Peyer's patch (tissue), 4 donors: ENCODE data around the gene TRMT44. TPM values are rescaled to one million over a fixed set of nuclear protein-coding genes. Genes with fewer than 3 reads are reported as not detected.
"Not testable (repeated sequence)": the region's sequence is repeated elsewhere in the genome, so short reads cannot be mapped to it uniquely, and the experiment has no call there.

Source experiments
- DNase-seq, 3 donors: peaks; one replicate each; pipeline ENCODE4 v3.0.0-alpha.2; 2017 to 2019
- H3K27ac ChIP-seq, 4 donors: fragments of 200-600 bp; sonication (generic); one replicate each; pipeline ENCODE4 v1.5.1; 2016 to 2019
- H3K27me3 ChIP-seq, 2 donors: fragments of 200-600 bp; sonication (generic); one replicate each; pipeline ENCODE4 v1.5.1; 2019
- H3K36me3 ChIP-seq, 3 donors: fragments of 200-600 bp; sonication (generic); one replicate each; pipeline ENCODE4 v1.5.1; 2016 to 2019
- H3K4me1 ChIP-seq, 4 donors: fragments of 200-600 bp; sonication (generic); one replicate each; pipeline ENCODE4 v1.5.1; 2016 to 2019
- H3K4me3 ChIP-seq, 4 donors: fragments of 200-600 bp; sonication (generic); 1 replicate in 3 of 4; 2 replicates in 1 of 4; pipeline ENCODE4 v1.5.1; 2016 to 2019; ENCODE audit warnings: mild to moderate bottlenecking in 1 of 4
- H3K9me3 ChIP-seq, 4 donors: fragments of 200-600 bp; sonication (generic); one replicate each; pipeline ENCODE4 v1.5.1; 2016 to 2019; ENCODE audit warnings: mild to moderate bottlenecking in 1 of 4
- POLR2A ChIP-seq, 2 donors: fragments of 450-650 bp; IDR thresholded peaks; one replicate each; pipeline ENCODE4 v1.5.1; 2017; ENCODE audit warnings: antibody characterized with exemption in 2 of 2, mild to moderate bottlenecking in 2 of 2, moderate library complexity in 2 of 2
- total RNA-seq, 4 donors: library from RNA; depleted of rRNA; stranded (reverse); fragments of >200 nt; gene quantifications; one replicate each; pipeline ENCODE4 v1.1.0, GENCODE V29; 2016
- TF ChIP-seq, protein P1 (sequence below), 6 experiments: fragments of 450-650 bp in 4 of 6; fragments of 200-600 bp in 2 of 6; sonication (generic) in 1 of 6; IDR thresholded peaks; one replicate each; pipeline ENCODE4 v1.5.1; 2017 to 2019; ENCODE audit warnings: antibody characterized with exemption in 6 of 6, mild to moderate bottlenecking in 3 of 6, moderate library complexity in 1 of 6

Gene TRMT44
- total RNA-seq, 4 donors from 2014 or later: 16.8 to 31.6 (median 28.1) TPM

DNA sequence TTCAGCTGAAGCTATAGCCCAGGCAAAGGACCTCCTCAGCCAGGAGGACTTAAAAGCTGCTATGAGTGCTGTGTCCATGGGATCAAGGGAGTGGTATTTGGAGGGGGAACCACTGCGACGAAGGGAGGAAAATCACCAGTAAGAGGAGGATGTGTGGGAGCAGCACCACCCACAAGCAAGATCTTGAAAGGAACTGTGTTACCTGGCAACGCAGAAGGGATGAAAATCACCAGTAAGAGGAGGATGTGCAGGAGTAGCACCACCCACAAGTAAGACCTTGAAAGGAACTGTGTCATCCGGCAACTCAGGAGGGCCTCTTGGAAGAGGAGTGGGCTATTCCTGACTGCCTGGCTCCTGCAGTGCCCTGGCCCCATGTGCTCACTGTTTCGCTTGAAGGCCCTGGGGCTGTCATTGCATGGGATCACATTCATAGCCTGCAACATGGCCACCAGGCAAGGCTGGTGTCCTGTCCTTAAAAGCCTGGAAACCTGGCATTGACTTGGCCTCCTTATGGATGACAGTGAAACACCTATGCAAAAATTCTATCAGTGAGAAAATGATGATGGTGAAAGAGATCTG lies 48.3 kb downstream of the TRMT44 start:
- no peak for TF ChIP-seq POLR2A (IDR thresholded peaks at IDR 0.05)
- TF ChIP-seq, protein P1, sequence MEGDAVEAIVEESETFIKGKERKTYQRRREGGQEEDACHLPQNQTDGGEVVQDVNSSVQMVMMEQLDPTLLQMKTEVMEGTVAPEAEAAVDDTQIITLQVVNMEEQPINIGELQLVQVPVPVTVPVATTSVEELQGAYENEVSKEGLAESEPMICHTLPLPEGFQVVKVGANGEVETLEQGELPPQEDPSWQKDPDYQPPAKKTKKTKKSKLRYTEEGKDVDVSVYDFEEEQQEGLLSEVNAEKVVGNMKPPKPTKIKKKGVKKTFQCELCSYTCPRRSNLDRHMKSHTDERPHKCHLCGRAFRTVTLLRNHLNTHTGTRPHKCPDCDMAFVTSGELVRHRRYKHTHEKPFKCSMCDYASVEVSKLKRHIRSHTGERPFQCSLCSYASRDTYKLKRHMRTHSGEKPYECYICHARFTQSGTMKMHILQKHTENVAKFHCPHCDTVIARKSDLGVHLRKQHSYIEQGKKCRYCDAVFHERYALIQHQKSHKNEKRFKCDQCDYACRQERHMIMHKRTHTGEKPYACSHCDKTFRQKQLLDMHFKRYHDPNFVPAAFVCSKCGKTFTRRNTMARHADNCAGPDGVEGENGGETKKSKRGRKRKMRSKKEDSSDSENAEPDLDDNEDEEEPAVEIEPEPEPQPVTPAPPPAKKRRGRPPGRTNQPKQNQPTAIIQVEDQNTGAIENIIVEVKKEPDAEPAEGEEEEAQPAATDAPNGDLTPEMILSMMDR (IDR thresholded peaks at IDR 0.05): no peak
- no peaks in the 10 kb centered on the region for H3K27me3 ChIP-seq
- no peak overlapping the region for H3K27ac ChIP-seq
- no peaks in the 10 kb centered on the region for H3K9me3 ChIP-seq
- H3K4me1 ChIP-seq: no peaks in the 10 kb centered on the region
- no peaks in the 10 kb centered on the region for H3K36me3 ChIP-seq
- no peak for DNase-seq
- H3K4me3 ChIP-seq: no peak overlapping the region

- not testable (repeated sequence) for H3K27ac ChIP-seq, H3K9me3 ChIP-seq, H3K27me3 ChIP-seq, DNase-seq, H3K36me3 ChIP-seq, H3K4me3 ChIP-seq, H3K4me1 ChIP-seq
Measured at GRCh38 chr4:8491478-8491877, 50.9 kb downstream of the TRMT44 start.

DNA sequence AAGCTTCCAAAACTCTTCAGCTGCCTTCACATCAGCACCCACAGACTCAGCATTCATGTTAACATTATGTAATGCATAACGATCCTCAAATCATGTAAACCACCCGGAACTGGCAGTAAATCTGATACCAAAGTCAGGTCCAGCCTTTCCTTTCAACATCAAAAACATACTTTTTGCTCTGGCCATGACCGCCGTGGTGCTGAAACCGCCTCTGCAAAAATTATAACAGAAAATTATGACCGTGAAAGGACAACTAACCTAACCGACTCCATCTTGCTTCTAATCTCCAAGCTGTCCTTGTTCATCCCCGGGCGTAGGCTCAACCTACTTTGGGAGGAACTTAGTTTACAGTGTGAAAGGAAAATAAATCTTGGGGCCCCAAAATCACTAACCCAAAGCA lies 51.6 kb downstream of the TRMT44 start:
- no peak overlapping the region for H3K4me3 ChIP-seq
- no peaks in the 10 kb centered on the region for H3K9me3 ChIP-seq
- no peaks in the 10 kb centered on the region for H3K36me3 ChIP-seq
- H3K27me3 ChIP-seq: no peaks in the 10 kb centered on the region
- TF ChIP-seq, protein P1 (IDR thresholded peaks at IDR 0.05): no peak
- TF ChIP-seq POLR2A (IDR thresholded peaks at IDR 0.05): no peak
- H3K27ac ChIP-seq: no peak overlapping the region
- H3K4me1 ChIP-seq: no peaks in the 10 kb centered on the region
- no peak for DNase-seq

DNA sequence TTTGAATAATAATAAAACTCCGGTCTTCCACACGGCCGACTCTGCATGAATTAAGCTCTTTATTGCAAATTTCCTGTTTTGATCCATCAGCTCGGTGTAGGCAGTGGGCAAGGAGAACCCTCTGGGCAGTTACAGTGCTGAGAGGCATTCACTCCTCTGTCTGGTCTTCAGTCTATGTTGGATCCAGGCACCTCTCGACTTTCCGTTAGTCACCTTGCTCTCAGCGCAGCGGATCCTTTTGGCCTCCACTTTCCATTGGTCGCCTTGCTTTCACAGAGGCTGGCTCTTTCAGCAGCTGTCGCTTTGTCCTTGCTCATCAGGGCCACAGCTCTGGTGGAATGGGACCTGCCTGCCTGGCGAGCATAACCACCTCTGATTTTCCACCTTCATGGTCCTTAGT lies 52.9 kb downstream of the TRMT44 start:
- DNase-seq: no peak
- Histone ChIP-seq H3K27me3 (no peaks in the 10 kb centered on the region), H3K4me3 (no peak overlapping the region), H3K36me3 (no peaks in the 10 kb centered on the region), H3K27ac (no peak overlapping the region), H3K9me3 (peaks cover 0 to 3% (median 0%) of the 10 kb centered on the region in 4 donors), H3K4me1 (no peaks in the 10 kb centered on the region)
- TF ChIP-seq, protein P1 (IDR thresholded peaks at IDR 0.05): no peak
- TF ChIP-seq POLR2A (IDR thresholded peaks at IDR 0.05): no peak

DNA sequence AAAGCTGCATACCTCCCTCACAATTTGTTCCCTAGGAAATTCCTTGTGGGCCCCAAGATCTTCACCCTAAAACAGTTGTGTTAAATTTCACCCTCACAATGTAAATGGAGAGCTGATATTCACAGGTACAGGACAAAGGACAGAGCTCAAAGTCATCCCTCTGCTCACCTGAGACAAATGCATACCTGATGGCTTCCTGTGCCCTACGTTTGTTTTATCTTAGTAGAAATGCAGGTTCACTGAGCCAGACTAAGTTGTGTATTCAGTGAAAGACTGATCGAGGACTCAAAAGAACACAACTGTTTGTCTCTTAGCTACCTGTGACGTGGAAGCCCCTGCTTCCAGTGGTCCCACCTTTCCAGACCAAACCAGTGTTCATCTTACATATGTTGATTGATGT lies 53.6 kb downstream of the TRMT44 start:
- H3K36me3 ChIP-seq: no peaks in the 10 kb centered on the region
- peaks cover 0 to 3% (median 0%) of the 10 kb centered on the region in 4 donors for H3K9me3 ChIP-seq
- TF ChIP-seq POLR2A (IDR thresholded peaks at IDR 0.05): no peak
- TF ChIP-seq, protein P1 (IDR thresholded peaks at IDR 0.05): no peak
- no peak for DNase-seq
- no peaks in the 10 kb centered on the region for H3K4me1 ChIP-seq
- H3K27ac ChIP-seq: no peak overlapping the region
- no peaks in the 10 kb centered on the region for H3K27me3 ChIP-seq
- no peak overlapping the region for H3K4me3 ChIP-seq

DNA sequence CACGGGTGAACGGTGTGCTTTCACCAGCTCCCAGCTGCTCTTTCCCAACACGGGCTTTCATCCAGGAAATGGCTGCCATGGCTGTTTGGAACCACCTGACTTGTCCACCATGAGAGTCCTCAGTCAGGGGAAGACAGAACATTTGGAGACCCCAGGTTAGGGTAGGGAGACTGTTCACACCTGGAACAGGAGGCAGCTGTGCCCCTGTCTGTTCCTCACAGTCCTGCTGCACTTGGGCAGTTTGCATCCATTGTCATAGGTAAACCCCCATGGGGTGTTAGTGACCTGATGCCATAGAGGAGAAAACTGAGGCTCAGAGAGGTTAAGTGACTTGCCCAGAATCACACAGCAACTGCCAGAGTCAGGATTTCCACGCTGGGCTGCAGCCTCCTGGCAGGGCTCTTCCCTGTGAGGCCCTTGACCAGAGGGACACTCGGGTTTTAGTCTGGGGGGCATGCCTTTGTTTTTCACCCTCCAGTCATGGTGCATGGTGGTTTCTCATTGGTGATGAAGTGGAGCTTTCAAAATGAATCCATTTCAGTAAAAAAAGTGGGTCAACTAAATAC lies 54.5 kb downstream of the TRMT44 start:
- DNase-seq: no peak
- H3K9me3 ChIP-seq: peaks cover 0 to 3% (median 0%) of the 10 kb centered on the region in 4 donors
- H3K4me1 ChIP-seq: no peaks in the 10 kb centered on the region
- H3K36me3 ChIP-seq: no peaks in the 10 kb centered on the region
- H3K27me3 ChIP-seq: no peaks in the 10 kb centered on the region
- no peak overlapping the region for H3K4me3 ChIP-seq
- no peak overlapping the region for H3K27ac ChIP-seq
- TF ChIP-seq, protein P1 (IDR thresholded peaks at IDR 0.05): no peak
- no peak for TF ChIP-seq POLR2A (IDR thresholded peaks at IDR 0.05)
